Activated T-helper 1 cell treated with Interleukin-2 at 50 U/mL for 16 hours (primary cell): ENCODE data around the gene BECN2.

ENCODE experiments used
- DNase-seq: peaks from one replicate; pipeline ENCODE4 v3.0.0-alpha.2; 2020; ENCODE audit warnings: low read depth

The BECN2 gene

GRCh38 chr1:241957692-241958494, at the start of gene BECN2:
TSS of gene BECN2 (plus strand) at chr1:241957767. CDS start at chr1:241957767, 0 bp downstream.
- DNase-seq, result no peak

- DNase-seq, result no peak
Observed at GRCh38 chr1:241916196-241916595, 41.4 kb upstream of the BECN2 start.

DNA sequence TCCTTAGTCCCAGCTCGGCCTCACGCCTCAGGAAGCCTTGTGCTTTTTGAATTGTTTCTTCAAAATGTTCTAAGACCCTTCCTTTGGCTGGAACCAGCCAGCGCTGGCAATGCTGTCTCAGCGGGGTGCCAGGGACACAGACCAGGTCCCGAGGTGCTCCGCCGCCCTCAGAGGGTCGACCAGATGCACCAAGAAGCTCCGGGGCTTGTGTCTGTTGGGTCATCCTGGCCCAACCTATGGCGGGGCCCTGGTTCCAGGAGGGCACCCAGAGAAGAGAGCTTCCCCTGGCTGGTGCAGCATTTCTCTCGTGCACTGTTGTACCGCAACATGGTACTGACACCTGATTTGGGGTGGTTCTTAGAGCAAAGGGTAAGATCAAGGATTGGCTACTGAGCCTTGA, 40.1 kb upstream of the BECN2 start:
- no peak for DNase-seq

- no peak for DNase-seq
Observed at GRCh38 chr1:241918879-241919278, 38.7 kb upstream of the BECN2 start.

GRCh38 chr1:241924080-241924808, 33.3 kb upstream of the BECN2 start:
- DNase-seq, result no peak

DNA sequence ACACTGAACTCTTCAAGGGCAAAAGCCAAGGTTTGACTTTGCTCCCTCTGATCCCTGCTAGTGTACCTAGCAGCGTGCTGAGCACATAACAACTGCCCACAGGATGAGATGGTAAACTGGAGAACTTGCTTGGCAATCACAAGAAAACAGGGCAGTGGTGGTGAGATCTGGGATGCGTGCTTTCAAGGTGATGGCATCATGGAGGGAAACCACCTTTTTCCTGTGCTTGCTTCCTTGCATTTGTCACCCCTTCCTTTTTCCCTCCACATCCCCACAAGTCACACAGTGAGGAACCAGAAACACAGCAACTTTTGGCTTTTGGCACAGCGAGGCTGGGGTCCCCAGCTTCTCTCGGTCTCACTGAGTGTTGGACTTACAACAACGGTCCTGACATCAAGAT, 31.4 kb upstream of the BECN2 start:
- no peak for DNase-seq

- no peak for DNase-seq
Observed at GRCh38 chr1:241927321-241927720, 30.2 kb upstream of the BECN2 start.

DNA sequence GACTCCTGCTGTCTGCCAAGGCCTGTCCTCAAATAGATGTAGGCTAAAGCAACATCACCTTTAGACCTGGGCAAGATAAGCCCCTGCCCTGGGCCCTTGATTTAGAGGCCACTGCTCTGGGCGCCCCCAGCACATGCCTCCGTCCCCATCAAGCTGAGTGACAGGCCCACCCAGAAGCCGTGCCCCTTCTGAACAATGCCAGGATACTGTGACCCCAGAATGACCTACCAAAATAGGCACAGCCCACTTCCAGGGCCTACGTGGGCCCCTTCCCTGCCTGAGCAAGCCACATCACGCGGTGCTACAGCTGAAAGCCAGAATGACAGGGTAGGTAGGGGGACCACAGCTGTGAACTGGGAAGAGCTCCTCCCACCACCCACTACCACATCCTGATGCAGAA, 24.7 kb upstream of the BECN2 start:
- DNase-seq, result no peak

DNA sequence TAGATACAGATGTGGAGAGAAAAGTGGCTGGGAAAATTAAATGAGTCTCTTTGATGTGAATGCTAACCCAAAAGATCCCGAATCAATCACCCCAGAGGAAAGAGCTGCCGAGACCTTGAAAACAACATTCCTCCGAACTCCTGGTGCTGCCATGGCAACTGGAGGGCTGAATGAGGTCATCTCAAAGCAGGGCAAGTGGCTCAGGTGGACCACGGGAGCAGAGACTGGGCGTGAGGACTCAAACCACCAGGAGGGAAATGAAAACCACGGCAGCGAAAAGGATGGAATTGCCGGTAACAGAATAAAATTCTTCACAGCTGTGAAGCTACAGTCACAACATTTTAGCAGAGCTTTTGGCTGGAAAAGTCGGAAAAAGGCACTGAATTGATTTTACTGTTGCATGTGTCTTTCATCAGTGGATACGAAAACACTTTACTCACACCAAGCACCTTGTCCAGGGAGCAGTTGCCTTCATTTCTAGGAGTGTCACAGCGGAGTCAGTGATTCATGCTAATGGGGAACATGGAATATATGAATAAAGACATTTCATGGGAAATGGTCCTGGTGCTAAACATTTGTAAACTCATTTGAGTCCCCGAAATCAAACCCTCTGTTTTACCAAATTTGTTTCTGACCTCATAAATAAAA, 23.2 kb upstream of the BECN2 start:
- no peak for DNase-seq

DNA sequence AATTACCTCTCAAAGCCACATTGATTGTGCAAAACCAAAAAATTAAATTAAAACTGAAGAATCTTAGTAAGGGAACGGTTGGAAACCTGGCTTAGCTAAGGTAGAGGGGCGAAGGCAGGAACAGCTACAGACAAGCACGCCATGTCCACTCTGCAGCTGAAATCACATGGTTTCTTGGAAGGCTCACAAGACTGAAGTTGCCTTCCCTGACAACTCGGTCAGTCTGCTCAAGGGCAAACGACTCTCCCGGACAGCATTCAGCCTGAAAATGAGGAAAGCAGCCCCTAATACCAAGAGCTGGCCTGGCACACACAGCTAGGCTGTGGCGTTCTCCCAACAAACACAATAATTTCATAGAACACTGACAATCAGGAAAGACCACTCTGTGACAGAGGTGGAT, 22.7 kb upstream of the BECN2 start:
- DNase-seq, result no peak

DNA sequence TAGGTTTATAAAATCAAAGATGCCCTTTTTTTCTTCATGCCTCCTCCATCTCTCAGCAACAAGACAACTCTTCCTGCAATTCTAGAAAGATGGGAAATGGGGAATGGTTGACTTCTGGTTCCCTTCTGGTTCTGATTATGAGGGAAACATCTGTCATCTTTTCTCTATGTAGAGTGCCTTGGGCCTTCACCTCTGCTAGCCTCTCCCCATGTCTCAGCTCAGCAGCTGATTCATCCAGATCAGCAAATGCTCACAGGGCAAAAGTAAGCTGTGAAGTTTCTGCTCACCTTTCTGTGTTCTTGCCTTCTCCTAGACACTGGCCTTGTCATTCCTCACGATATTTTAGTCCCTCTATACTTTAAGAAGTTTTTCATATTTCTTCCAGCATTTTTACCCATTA, 17.8 kb upstream of the BECN2 start:
- no peak for DNase-seq

GRCh38 chr1:241942738-241943137, 14.8 kb upstream of the BECN2 start:
- no peak for DNase-seq

GRCh38 chr1:241944300-241944699, 13.3 kb upstream of the BECN2 start:
- no peak for DNase-seq

DNA sequence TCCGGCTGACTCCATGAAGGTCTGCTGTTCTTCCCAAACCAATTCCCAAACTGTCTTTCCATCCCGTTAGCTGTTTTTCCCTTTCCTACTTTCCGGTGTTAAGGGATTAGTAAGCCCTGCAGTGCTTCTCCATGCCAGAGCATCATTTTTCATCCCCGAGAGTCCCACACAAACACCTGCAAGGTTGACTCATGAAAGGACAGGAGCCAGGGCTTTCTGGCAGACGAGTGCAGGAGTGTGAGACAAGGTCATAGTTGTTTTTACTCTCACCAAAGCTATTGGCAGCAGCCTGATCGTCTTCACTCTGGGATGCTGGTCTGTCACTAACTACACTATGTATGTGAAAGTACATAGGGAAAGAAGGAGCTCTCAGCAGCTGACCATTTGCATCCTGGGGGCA, 10.2 kb upstream of the BECN2 start:
- no peak for DNase-seq

GRCh38 chr1:241950390-241950789, 7.2 kb upstream of the BECN2 start:
- no peak for DNase-seq

- no peak for DNase-seq
Observed at GRCh38 chr1:241962153-241962552, 4.6 kb downstream of the BECN2 start.

- DNase-seq, result no peak
Observed at GRCh38 chr1:241963722-241964121, 6.2 kb downstream of the BECN2 start.

DNA sequence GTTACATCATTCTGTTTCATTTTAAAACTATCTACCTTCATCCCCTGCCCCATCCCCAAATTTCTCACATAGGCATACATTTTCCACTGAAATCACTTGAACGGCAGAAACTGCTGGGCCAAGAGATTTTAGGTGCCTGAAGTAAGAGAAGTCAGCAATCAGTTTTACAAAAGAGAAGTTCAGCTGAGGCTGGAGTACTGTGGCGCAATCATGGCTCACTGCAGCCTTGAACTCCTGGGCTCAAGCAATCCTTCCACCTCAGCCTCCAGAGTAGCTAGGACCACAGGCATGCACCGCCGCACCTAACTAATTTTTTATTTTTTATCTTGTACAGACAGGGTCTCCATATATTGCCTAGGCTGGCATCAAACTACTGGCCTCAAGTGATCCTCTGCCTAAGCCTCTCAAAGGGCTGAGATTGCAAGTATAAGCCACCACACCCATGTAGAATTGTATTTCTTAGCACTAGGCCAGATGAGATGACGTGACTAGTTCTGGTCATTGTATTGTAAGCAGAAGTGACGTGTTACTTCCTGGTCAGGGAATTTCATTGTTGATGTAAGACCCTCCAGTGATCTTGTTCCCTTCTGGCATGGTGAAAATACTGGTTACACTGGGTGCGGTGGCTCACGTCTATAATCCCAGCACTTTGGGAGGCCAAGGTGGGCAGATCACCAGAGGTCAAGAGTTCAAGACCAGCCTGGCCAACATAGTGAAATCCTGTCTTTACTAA, 7.1 kb downstream of the BECN2 start:
- no peak for DNase-seq

GRCh38 chr1:241968611-241969010, 11.0 kb downstream of the BECN2 start:
- DNase-seq, result no peak

DNA sequence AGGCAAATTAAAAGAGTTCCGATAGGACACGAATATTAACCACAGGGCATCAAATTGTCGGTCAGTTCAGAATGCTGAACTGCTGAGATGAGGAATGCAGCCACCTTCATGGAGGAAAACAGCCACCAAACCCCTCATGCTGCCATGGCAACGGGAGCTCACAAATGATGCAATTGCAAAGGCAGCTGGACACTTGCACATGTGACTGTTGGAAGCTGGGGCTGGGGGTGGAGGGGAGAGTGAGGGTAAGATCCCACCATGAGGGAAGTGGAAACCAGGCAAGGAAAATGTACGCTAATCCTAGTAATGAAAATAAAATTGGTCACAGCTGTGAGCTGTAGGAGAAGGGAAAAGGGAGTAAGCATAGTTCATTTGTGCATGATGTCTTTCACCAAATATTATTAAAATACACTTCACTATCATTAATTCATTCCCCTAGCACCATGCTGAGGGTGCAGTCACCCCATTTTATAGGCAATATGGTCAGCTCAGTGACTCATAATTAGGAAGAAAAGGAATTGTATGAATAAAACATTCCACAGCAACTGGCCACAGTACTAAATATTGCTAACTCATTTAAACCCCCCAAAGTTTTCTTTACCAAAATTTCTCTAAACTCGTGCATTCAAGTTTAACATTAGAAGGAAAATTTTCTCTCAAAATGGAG, 15.3 kb downstream of the BECN2 start:
- DNase-seq, result no peak

- DNase-seq, result no peak
Observed at GRCh38 chr1:241976229-241976628, 18.7 kb downstream of the BECN2 start.

DNA sequence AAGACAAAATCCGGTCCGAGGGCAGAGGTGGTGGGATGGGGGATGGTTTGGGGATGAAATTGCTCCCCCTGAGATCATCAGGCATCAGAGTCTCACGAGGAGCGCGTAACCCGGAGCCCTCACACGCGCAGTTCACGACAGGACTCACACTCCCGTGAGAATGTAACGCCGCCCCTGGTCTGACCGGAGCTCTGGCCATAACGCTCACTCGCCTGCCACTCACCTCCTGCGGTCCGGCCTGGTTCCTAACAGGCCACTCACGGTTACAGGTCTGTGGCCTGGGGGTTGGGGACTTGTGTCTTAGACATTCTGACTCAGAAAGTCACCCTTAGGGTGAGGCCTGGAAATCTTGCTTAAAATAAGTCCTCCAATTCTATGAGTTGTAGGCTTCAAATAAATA, 21.5 kb downstream of the BECN2 start:
- no peak for DNase-seq
